CMK (cell line): Measurements from ENCODE around the gene SLC6A3.
"Not testable (repeated sequence)": the region's sequence is repeated elsewhere in the genome, so short reads cannot be mapped to it uniquely, and the experiment has no call there.

Experiments used
- DNase-seq: peaks from one replicate; pipeline ENCODE4 v3.0.0-alpha.2; 2010; ENCODE audit warnings: low read depth

Gene SLC6A3

GRCh38 chr5:1477341-1477740, 32.1 kb upstream of the SLC6A3 start:
- DNase-seq, result no peak

GRCh38 chr5:1476967-1477310, 31.7 kb upstream of the SLC6A3 start:
- DNase-seq, result no peak

GRCh38 chr5:1476181-1476966, 31.1 kb upstream of the SLC6A3 start:
- DNase-seq, result no peak

GRCh38 chr5:1475544-1475900, 30.3 kb upstream of the SLC6A3 start:
- not testable (repeated sequence) for DNase-seq

GRCh38 chr5:1474866-1475543, 29.8 kb upstream of the SLC6A3 start:
- DNase-seq, result no peak

GRCh38 chr5:1474183-1474839, 29.1 kb upstream of the SLC6A3 start:
- no peak for DNase-seq

- DNase-seq, result no peak
Measured at GRCh38 chr5:1473746-1474145, 28.5 kb upstream of the SLC6A3 start.

- no peak for DNase-seq
Measured at GRCh38 chr5:1472964-1473628, 27.9 kb upstream of the SLC6A3 start.

- no peak for DNase-seq
Measured at GRCh38 chr5:1471997-1472963, 27.0 kb upstream of the SLC6A3 start.

GRCh38 chr5:1471240-1471853, 26.1 kb upstream of the SLC6A3 start:
- no peak for DNase-seq

- no peak for DNase-seq
Measured at GRCh38 chr5:1470762-1471211, 25.5 kb upstream of the SLC6A3 start.

GRCh38 chr5:1468629-1469527, 23.6 kb upstream of the SLC6A3 start:
- no peak for DNase-seq

- DNase-seq, result no peak
Measured at GRCh38 chr5:1468247-1468612, 23.0 kb upstream of the SLC6A3 start.

GRCh38 chr5:1467341-1468246, 22.4 kb upstream of the SLC6A3 start:
- DNase-seq, result no peak

GRCh38 chr5:1466631-1467265, 21.5 kb upstream of the SLC6A3 start:
- DNase-seq, result no peak

GRCh38 chr5:1465966-1466471, 20.8 kb upstream of the SLC6A3 start:
- no peak for DNase-seq

GRCh38 chr5:1465117-1465516, 19.9 kb upstream of the SLC6A3 start:
- DNase-seq, result no peak

- no peak for DNase-seq
Measured at GRCh38 chr5:1464511-1464910, 19.3 kb upstream of the SLC6A3 start.
